GM19099 (cell line): ENCODE measurements around the gene LPCAT3.

ENCODE experiments used
- POLR2A ChIP-seq: IDR thresholded peaks from 3 replicates; pipeline ENCODE4 v1.6.1; 2011; ENCODE audit warnings: low read depth; ENCODE audit not compliant: insufficient read length; ENCODE audit errors: extremely low read depth

LPCAT3 gene

GRCh38 chr12:6943389-6943721 is 74.9 kb downstream of the LPCAT3 start:
- TF ChIP-seq POLR2A, result no peak

DNA sequence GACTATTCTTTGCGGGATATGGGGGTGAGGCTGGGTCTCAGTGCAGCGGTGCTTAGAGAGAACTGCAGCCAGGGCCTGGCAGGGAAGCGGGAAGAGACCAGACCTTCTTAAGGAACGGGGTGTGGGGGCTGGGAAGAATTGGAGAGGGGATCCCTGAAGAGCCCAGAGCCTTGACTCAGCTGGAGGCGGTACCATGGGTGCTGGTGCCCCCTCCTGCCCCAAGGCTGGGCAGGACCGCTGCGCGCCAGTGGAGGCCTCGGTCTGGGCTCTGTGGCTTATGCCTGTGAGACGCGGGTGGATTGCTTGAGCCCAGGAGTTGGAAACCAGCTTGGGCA is 76.0 kb downstream of the LPCAT3 start:
- TF ChIP-seq POLR2A, result no peak

- TF ChIP-seq POLR2A, result no peak
Observed at GRCh38 chr12:6941782-6942181, 76.5 kb downstream of the LPCAT3 start.

DNA sequence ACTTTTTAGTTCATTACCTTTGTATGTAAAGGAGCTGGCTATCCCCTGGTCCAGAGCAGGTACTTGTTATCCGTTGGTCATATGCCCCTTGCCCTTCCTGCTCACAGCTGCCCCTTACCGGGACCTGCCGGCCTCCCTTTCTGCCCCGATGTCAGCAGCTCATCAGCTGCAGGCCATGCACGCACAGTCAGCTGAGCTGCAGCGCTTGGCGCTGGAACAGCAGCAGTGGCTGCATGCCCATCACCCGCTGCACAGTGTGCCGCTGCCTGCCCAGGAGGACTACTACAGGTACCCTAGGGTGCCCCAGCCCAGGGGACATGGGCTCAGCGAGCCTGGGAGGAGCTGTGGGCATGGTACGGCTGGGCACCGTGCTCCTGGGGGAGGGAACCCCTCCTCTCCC is 77.0 kb downstream of the LPCAT3 start:
- TF ChIP-seq POLR2A, result no peak

DNA sequence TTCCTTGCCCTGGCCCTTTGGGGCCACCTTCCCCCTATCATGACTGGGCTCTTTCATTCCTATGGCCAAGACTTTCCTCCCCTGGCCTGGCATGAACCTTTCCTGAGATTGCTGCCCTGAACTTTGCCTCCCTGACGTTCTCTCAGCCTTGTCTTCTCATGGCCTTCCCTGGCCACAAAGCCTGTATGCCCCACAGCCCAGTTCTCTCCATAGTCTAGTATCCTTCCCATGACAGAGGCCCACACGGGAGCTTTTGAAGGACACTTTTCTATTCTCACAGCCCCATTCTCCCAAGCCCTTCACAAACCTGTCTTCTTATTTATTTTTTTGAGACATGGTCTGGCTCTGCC is 79.1 kb downstream of the LPCAT3 start:
- TF ChIP-seq POLR2A, result no peak

- no peak for TF ChIP-seq POLR2A
Observed at GRCh38 chr12:6938353-6939190, 79.7 kb downstream of the LPCAT3 start.

DNA sequence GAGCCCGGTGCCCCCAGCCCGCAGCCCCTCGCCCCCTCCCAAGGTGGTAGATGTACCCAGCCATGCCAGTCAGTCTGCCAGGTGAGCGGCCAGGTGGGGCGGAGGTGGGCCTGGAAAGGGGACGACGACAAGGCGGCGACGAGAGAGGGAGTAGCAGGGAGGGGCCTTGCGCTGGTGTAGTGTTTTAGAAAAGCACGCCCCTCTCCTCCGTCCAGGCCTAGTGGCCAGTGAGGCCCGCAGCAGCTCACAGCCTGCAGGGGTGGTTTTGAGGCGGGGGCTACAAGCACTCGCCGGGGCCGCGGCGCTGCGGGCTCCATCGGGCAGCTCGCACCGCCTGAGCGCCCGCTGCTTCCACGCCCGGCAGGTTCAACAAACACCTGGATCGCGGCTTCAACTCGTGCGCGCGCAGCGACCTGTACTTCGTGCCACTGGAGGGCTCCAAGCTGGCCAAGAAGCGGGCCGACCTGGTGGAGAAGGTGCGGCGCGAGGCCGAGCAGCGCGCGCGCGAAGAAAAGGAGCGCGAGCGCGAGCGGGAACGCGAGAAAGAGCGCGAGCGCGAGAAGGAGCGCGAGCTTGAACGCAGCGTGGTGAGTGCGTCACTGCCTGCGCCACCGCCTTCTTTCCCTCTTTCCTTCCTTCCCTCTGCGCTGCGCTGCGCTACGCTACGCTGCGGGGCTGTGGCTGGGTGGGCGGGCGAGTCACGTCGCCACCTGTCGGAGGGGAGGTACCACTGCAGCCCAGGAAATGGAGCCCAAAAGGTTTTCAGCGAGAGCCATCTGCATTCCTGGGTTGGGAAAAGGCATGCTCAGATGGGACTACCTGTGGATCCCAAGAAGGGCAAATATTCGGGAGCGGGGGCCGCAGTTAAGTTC is 80.6 kb downstream of the LPCAT3 start:
- TF ChIP-seq POLR2A, result peak; percentile 87

- no peak for TF ChIP-seq POLR2A
Observed at GRCh38 chr12:6936636-6937480, 81.4 kb downstream of the LPCAT3 start.

DNA sequence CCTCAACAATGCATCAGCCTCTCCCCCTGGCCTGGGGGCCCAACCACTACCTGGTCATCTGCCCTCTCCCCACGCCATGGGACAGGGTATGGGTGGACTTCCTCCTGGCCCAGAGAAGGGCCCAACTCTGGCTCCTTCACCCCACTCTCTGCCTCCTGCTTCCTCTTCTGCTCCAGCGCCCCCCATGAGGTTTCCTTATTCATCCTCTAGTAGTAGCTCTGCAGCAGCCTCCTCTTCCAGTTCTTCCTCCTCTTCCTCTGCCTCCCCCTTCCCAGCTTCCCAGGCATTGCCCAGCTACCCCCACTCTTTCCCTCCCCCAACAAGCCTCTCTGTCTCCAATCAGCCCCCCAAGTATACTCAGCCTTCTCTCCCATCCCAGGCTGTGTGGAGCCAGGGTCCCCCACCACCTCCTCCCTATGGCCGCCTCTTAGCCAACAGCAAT is 82.1 kb downstream of the LPCAT3 start:
- TF ChIP-seq POLR2A, result no peak

DNA sequence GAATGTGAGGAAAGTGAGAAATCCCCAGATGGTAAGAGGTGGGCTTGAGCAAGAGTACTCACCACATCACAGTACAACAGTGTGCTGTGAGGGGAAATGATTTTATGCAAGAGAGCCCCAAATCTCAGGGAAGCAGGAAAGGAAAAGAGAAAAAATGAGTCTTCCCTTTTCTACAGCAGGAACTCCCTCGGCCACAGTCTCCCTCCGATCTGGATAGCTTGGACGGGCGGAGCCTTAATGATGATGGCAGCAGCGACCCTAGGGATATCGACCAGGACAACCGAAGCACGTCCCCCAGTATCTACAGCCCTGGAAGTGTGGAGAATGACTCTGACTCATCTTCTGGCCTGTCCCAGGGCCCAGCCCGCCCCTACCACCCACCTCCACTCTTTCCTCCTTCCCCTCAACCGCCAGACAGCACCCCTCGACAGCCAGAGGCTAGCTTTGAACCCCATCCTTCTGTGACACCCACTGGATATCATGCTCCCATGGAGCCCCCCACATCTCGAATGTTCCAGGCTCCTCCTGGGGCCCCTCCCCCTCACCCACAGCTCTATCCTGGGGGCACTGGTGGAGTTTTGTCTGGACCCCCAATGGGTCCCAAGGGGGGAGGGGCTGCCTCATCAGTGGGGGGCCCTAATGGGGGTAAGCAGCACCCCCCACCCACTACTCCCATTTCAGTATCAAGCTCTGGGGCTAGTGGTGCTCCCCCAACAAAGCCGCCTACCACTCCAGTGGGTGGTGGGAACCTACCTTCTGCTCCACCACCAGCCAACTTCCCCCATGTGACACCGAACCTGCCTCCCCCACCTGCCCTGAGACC is 82.7 kb downstream of the LPCAT3 start:
- no peak for TF ChIP-seq POLR2A

- TF ChIP-seq POLR2A, result no peak
Observed at GRCh38 chr12:6934110-6934509, 84.2 kb downstream of the LPCAT3 start.

GRCh38 chr12:6932766-6933165 is 85.5 kb downstream of the LPCAT3 start:
- TF ChIP-seq POLR2A, result no peak

DNA sequence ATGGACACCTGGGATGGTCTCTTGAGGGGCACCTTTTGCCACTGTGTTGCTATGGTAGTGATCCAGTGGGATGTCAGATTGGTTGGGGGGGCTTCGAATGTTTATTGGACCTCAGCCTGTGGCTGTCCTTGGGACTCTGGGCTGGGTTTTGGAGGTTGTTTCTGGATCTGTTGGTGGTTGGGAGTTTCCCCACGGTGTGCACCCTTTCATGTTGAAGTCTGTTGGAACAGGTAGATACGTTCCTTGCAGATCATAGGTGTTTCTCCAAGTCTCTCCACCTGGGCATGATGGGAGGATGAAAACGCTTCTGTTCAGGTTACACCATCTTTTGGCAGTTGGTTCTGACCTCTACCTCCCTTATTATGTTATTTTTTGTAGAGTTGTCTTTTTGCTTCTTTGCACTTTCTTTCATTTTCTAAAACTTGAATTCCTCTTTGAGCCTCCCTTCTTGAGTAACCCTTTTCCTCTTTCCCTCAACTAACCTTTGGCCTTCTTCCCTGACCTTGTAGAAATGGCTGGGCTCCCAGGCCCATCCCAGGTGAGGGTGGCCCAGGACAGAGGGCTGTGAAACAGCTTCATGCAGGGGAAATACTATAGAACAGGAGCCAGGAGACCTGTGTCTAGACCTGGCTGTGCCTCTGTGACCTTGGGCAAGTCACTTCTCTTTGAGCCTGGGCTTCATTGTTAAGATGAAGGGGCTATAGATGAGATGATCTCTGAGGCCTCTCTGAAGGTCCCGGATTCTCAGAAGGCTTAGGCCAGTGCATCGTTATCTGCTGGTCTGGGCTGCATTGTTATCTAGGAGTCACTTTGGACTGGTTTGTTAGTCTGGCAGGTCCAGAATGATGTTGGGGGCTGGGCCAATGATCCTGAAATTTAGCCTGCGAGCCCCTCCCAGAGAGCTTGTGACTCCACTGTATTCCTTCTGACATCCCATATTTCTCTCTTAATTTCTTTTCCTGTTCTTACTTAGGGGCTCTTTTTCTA is 88.5 kb downstream of the LPCAT3 start:
- TF ChIP-seq POLR2A, result no peak
